HepG2 (cell line): ENCODE measurements around the gene HPS6. TPM values are rescaled to one million over a fixed set of nuclear protein-coding genes. Genes with fewer than 3 reads are reported as not detected.
A peak's percentile ranks its signal among the peaks of the same experiment; 100 is the strongest.

Experiments
- HMGXB3 ChIP-seq: sonication (generic); formaldehyde crosslinking; IDR thresholded peaks from 2 replicates; pipeline ENCODE4 v1.4.0; 2020; ENCODE audit warnings: missing genetic modification reagents, borderline replicate concordance
- MIXL1 ChIP-seq: IDR thresholded peaks from 2 replicates; pipeline ENCODE4 v1.6.1; 2016
- PATZ1 ChIP-seq: sonication (generic); formaldehyde crosslinking; IDR thresholded peaks from 2 replicates; pipeline ENCODE4 v1.4.0; 2020; ENCODE audit warnings: missing genetic modification reagents
- TAF15 ChIP-seq: fragments of 200-400 bp; formaldehyde crosslinking; IDR thresholded peaks from one replicate; pipeline ENCODE4 v1.6.1; 2018; ENCODE audit warnings: mild to moderate bottlenecking, low read depth, low read length; ENCODE audit not compliant: poor library complexity, severe bottlenecking
- ZNF280D ChIP-seq: sonication (generic); formaldehyde crosslinking; IDR thresholded peaks from 2 replicates; pipeline ENCODE4 v1.5.1; 2020; ENCODE audit warnings: mild to moderate bottlenecking, missing genetic modification reagents
- ZNF407 ChIP-seq: sonication (generic); formaldehyde crosslinking; IDR thresholded peaks from one replicate; pipeline ENCODE4 v1.5.1; 2020; ENCODE audit warnings: mild to moderate bottlenecking, missing genetic modification reagents; ENCODE audit errors: not compliant biosample characterization
- ZNF549 ChIP-seq: sonication (generic); formaldehyde crosslinking; IDR thresholded peaks from 2 replicates; pipeline ENCODE4 v1.5.0; 2020; ENCODE audit warnings: missing genetic modification reagents
- ZNF589 ChIP-seq: sonication (generic); formaldehyde crosslinking; conservative IDR thresholded peaks from 2 replicates; pipeline ENCODE4 v1.8.0; 2022; ENCODE audit warnings: mild to moderate bottlenecking, moderate library complexity, missing genetic modification reagents
- polyA plus RNA-seq, 8 experiments: library from polyadenylated mRNA; depleted of rRNA in 3 of 8; stranded (reverse) in 7 of 8; unstranded in 1 of 8; fragments of >200 nt; fragmentation: Illumina TruSeq in 4 of 8; extraction: Trizol in 4 of 8; gene quantifications; 2 replicates each; pipeline versions ENCODE4 v1.2.1 to v1.2.3, GENCODE V29; 2011 to 2016; ENCODE audit warnings: low read depth in 4 of 8, missing spikeins in 1 of 8, mixed read lengths in 1 of 8; ENCODE audit not compliant: insufficient read depth in 1 of 8
- total RNA-seq, 5 experiments: library from RNA; depleted of rRNA; stranded (reverse); fragments of >200 nt; fragmentation: Illumina TruSeq; extraction: Trizol; gene quantifications; 2 replicates each; pipeline ENCODE4 v1.2.3, GENCODE V29; 2016; ENCODE audit warnings: low read depth in 1 of 5

Gene HPS6
- total and polyA plus RNA-seq, 2 of the 13 experiments (the other 11 are each of a cell fraction or from before 2014, with no cell fraction given) = 2.9 to 14.9 TPM

- TF ChIP-seq ZNF407 (CRISPR knock-in tag) = peak; percentile 67
- no peak for TF ChIP-seq TAF15
- no peak for TF ChIP-seq HMGXB3 (CRISPR knock-in tag)
- no peak for TF ChIP-seq ZNF589 (CRISPR knock-in tag)
- no peak for TF ChIP-seq ZNF549 (CRISPR knock-in tag)
- peak; percentile 80 for TF ChIP-seq PATZ1 (CRISPR knock-in tag)
- no peak for TF ChIP-seq MIXL1
- 0 out of 2 replicates have a peak, but pooled peaks have one; percentile 50 for TF ChIP-seq ZNF280D (CRISPR knock-in tag)
Measured at GRCh38 chr10:102064868-102065560, at the start of gene HPS6 (continued).
